ENCODE data around the gene NANOGP8.
"Not testable (repeated sequence)": the region's sequence is repeated elsewhere in the genome, so short reads cannot be mapped to it uniquely, and the experiment has no call there.

NANOGP8 gene

DNA sequence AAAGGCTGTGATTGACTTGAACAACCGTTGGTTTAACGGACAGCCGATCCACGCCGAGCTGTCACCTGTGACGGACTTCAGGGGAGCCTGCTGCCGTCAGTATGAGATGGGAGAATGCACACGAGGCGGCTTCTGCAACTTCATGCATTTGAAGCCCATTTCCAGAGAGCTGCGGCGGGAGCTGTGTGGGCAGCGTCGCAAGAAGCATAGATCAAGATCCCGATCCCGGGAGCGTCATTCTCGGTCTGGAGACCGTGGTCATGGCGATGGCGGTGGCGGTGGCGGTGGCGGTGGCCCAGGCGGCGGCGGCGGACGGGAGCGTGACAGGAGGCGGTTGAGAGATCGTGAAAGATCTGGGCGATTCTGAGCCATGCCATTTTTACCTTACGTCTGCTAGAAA, 7.8 kb upstream of the NANOGP8 start:
- no peak for DNase-seq

DNA sequence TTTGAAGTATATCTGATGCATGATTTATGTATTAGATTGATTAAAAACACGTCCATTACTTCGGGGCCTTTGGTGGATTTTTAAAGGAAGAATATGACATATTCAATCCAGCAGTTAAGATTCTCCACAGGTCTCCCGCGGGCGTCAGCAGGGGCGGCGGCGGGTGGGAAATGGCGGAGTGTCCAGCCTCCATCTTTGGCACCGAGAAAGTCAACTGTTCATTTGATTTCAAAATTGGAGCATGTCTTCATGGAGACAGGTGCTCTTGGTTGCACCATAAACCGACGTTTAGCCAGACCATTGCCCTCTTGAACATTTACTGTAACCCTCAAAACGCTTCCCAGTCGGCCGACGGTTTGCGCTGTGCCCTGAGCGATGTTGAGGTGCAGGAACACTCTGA, 7.2 kb upstream of the NANOGP8 start:
- no peak for DNase-seq

DNA sequence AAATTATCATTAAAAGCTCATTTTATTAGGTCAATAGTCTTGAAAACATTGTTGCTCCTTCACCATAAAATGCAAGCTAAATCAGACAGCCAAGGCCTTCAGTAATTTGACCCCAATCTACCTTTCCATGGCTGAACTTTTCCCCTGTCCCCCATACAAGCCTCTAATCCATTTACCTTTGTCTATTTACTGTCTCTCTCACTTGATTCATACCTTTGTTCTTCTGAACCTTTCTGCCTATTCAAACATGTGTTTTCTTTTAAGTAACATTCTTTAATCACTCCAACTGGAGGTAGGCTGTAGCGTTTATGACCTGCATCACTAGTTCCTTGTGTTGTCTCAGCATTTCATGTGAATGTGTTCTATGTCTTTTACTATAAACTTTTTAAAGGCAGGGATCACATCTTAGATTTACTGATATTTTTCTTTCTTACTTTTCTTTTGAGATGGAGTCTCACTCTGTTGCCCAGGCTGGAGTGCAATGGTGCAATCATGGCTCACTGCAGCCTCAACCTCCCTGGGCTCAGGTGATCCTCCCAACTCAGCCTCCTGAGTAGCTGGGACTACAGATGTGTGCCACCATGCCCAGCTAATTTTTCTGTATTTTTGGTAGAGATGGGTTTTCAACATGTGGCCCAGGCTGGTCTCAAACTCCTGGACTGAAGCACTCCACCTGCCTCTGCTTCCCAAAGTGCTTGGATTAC, 5.2 kb upstream of the NANOGP8 start:
- DNase-seq, result no peak

DNA sequence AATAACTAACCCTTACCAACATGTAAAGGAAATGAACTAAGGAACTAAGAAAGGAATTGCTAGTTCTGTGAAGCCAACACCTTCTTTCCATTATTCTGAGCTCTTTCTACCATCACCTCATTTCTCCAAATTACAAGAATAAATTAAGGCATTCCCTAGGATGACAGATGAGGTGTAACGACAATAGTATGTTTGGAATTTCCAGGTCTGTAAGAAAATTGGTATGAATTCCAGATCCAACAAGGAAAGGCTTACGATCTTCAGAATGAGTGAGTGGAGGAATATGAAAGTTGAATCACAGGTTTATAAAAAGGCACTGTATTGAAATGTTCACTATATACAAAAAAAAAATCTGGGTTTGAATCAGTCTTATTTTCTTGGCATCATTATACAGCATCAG, 4.5 kb upstream of the NANOGP8 start:
- DNase-seq, result no peak

DNA sequence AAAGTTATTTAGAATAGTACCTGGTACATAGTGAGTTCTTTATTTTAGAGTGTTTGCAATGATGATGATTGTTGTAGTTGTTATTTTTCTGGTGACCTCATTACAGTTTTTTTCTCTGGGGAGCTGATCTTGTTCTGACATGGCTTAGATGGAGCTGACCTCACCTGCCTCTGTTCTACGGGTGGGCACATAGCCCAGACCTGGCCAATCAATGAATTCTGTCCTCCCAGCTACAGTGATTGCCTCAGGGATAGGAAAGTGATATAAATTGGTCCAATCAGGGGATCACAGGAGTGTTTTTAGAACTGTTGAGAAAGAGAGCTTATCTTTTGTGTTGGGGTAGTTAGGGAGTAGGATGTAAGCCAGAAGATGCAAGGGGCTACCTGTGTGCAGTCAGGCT, 3.2 kb upstream of the NANOGP8 start:
- no peak for DNase-seq

DNA sequence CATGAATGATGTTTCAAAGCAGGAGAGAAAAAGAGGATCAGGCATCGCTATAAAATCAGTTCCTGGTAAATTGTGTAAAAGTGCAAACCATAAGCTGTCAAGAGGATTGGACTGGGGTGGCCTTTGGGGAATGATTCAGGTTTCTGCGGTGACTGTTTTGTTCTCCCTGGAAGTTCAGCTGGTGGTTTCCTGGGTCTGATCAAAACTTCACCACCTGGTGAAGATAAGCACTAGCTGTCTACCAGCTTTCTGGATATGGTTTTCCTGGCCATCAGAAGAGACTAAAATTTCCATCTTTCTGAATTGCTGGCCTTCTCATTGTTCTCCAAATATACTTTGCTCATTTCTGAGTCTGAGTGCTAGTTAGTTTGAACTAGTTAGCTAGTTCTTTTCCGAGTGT, 2.7 kb upstream of the NANOGP8 start:
- DNase-seq, result no peak

DNA sequence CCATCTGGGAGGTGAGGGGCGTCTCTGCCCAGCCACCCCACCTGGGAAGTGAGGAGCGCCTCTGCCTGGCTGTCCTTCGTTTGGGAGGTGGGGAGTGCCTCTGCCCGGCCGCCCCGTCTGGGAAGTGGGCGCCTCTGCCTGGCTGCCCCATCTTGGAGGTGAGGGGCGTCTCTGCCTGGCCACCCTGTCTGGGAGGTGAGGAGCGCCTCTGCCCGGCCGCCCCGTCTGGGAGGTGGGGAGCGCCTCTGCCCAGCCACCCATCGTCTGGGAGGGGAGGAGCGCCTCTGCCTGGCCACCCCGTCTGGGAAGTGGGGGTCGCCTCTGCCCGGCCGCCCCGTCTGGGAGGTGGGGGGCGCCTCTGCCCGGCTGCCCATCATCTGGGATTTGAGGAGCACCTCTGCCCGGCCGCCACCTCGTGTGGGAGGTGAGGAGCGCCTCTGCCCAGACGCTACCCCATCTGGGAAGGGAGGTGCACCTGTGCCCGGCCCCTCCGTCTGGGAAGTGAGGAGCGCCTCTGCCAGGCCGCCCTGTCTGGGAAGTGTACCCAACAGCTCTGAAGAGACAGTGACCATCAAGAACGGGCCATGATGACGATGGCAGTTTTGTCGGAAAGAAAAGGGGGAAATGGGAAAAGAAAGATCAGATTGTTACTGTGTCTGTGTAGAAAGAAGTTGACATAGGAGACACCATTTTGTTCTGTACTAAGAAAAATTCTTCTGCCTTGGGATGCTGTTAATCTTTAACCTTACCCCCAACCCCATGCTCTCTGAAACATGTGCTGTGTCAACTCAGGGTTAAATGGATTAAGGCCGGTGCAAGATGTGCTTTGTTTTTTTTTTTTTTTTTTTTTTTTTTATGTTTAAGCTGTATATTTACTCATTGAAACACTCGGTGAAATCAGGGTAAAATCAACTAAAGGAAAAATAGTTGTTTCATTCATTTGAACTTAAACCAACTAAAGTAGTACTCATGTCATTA, 2.4 kb downstream of the NANOGP8 start:
- not testable (repeated sequence) for DNase-seq

DNA sequence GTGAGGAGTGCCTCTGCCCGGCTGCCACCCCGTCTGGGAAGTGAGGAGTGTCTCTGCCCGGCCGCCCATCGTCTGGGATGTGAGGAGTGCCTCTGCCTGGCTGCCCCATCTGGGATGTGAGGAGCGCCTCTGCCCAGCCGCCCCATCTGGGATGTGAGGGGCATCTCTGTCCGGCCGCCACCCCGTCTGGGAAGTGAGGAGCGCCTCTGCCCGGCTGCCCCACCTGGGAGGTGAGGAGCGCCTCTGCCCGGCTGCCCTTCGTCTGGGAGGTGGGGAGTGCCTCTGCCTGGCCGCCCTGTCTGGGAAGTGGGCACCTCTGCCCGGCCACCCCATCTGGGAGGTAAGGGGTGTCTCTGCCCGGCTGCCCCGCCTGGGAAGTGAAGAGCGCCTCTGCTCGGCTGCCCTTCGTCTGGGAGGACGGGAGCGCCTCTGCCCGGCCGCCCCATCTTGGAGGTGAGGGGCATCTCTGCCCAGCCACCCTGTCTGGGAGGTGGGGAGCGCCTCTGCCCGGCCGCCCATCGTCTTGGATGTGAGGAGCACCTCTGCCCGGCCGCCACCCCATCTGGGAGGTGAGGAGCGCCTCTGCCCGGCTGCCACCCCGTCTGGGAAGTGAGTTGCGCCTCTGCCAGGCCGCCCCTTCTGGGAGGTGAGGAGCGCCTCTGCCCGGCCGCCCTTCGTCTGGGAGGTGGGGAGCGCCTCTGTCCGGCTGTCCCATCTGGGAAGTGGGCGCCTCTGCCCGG, 3.3 kb downstream of the NANOGP8 start:
- DNase-seq, result not testable (repeated sequence)

DNA sequence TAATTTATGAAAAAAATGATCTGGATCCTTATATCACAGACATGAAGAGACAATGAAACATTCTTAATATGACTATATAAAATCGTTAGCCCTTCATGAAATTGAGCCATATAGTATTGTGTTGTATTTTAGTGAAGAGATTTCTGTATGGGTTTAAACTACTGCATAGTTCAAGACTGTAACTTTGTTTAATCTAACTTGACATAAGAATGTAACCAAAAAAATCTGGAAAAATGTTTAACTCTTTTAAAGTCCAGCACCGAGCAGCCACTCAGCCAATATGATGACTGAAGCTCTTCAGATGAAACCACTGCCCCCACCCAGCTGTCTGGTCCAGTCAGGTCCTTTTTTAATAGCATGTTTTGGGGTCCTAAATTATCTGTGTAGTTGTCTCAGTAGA, 4.9 kb downstream of the NANOGP8 start:
- DNase-seq, result no peak

DNA sequence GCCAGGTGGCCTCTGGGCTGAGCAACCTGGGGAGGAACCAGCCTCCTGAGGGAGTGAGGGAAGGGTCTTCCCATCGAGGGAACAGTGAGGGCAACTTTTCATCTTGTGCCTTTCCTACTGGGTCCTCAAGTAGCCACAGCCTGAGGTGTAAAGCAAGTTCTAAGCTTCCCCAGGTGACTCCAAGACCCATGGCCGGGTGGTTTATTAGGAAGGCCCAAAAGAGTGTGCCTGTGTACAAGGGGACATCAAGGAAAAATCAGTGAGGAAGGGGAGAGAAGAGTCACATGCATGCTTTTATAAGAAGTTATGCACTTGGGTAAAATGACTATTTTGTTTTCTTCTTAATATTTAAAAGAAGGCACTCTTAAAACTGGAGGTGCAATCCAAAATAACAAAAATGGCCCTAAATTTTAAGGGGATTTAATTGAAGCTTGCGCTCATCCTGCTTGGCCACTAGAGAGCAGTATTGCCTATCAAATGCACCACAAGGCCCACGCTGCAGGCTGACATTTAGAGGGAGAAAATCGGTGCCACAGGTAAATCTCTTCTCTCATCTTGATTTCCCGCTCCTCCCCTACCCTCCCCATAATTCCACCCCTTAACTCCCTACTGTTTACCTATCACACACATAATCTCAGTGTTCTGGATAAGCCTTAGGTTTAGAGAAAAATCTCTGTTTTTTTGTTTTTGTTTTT, 6.7 kb downstream of the NANOGP8 start:
- DNase-seq, result peak; percentile 22 to 36

DNA sequence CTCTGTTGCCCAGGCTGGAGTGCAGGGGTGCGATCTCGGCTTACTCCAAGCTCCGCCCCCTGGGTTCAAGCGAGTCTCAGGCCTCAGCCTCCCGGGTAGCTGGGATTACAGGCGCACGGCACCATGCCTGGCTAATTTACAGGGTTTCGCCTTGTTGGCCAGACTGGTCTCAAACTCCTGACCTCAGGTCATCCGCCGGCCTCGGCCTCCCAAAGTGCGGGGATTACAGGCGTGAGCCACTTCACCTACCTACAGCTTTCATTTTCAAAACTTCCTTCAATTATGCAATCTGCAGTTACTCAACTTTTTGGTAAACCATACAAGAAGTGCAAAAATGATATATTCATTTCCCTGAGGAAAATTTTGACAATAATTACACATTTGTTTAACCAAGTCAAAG, 14.0 kb downstream of the NANOGP8 start:
- DNase-seq, result no peak

DNA sequence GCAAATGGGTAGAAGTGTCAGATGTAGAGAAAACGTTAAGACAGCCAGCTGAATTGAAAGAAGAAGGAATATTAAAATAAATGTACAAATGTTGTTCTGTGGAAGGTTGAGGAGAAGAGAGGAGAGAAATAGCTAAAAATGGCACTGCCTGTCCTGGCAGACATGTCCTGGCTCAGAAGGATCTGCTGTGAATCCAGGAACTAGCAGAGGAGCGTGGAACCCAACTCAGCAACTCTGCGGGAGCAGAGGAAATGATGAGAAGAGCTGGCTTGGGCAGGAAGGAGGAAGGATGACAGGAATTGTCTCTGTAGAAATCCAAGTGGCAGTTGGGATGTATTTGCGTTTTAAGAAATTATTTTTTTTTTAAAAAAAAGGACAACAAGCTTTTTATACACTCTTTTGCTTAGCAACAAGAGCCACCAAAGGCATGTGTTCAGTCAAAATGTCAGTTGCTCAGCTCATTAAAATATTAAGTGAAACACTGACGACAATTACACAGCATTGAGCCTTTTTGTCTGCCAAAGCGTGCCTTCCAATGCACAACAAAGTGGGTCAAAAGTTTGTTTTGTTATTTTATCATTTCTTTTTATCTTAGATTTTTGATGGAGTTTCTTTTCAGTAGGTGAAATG, 16.1 kb downstream of the NANOGP8 start:
- DNase-seq, result no peak

DNA sequence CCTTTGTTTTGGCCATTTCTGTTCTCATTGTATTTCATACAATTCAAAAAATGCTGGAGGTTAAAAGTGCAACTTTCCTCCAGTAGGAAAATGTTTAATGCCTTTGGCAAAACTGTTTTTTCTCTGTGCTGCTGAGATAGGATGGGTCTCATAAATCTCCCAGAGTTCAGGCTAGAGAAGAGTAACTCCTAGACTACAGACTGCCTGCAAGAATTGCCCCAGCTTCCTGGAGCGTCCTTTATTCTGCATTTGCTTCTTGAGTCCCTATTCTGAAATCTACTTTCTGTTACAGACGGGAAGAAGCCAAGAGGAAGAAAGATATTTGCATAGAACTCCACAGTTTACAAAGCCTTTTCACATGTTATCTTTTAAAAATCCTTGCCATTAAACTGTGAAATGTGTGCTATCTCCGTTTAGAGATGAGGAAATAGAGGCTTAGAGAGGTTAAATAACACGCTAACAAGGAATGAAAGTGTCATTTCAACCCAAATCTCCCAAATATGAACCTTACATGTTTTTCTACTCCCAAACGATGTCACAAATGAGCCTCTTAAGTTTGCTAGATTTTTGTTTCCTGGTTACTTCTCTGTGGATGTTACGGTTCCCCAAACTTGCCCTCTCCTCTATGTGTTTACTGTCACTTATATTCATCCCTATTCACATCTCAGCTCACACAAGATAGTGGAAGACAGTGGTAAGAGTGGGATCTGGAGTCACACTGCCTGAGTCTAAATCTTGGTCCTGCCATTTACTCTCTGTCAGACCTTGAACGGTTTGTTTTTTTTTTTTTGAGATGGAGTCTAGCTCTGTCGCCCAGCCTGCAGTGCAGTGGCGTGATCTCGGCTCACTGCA, 17.4 kb downstream of the NANOGP8 start:
- DNase-seq, result no peak

DNA sequence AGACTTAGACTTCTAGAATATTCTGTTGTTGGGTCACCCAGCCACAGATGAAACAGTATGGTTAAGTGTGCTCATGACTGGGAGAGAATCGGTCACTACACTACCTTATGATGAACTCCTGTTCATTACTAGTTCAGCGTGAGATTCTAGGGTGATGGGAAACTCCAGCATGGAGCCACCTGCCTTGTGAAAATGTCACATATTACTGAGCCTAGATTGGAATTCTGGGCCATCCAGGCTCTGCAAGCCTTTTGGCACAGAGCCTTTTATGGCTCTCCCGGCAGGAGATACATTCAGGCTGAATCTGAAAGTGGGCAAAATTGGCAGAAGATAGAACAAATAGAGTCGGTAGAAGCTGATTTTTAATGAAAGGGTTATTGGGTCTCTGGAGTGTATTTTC, 19.0 kb downstream of the NANOGP8 start:
- DNase-seq, result no peak

DNA sequence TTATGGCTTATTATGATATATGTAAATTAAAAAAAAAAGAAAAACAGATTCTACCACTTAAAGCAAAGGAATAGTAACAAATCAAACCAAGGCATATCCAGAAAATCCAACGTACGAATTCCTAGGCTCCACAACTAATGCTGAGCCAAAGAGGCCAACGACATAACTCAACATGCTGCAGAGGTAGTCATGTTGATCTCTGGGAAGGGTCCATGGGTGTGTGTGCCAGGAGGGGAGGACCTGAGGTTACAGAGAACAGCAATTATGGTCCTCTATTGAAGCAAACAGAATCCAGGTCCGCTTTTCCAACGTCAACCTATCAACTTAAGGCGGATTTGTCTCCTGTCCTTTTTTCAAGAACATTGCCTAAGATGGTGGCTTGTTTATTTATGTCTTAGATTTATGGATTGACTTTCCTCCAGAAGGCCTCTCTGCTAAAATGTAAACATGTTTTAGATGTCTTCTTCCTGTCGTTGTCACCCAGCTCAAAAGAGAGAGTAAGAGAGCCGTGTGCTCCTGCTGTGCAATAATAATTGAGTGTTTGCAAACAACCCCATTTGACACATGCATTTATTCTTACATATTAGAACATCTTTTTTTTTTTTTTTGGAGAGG, 20.4 kb downstream of the NANOGP8 start:
- no peak for DNase-seq

DNA sequence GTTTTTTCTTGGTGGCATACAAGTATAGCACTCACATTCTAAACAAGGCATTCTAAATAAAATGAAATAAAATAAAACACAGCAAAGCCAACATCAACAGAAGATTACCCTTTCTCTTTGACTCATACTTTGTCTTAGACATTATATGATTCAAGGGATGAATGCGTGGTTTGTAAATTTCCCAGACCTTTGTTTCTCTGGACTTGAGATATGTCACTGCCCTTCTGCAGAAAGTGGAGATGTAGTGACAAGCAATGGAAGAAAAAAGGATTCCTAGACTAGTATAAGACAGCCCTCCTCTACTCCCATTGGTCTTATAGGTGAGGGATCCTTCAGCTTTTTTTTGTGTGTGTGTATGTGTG, 22.4 kb downstream of the NANOGP8 start:
- no peak for DNase-seq

DNA sequence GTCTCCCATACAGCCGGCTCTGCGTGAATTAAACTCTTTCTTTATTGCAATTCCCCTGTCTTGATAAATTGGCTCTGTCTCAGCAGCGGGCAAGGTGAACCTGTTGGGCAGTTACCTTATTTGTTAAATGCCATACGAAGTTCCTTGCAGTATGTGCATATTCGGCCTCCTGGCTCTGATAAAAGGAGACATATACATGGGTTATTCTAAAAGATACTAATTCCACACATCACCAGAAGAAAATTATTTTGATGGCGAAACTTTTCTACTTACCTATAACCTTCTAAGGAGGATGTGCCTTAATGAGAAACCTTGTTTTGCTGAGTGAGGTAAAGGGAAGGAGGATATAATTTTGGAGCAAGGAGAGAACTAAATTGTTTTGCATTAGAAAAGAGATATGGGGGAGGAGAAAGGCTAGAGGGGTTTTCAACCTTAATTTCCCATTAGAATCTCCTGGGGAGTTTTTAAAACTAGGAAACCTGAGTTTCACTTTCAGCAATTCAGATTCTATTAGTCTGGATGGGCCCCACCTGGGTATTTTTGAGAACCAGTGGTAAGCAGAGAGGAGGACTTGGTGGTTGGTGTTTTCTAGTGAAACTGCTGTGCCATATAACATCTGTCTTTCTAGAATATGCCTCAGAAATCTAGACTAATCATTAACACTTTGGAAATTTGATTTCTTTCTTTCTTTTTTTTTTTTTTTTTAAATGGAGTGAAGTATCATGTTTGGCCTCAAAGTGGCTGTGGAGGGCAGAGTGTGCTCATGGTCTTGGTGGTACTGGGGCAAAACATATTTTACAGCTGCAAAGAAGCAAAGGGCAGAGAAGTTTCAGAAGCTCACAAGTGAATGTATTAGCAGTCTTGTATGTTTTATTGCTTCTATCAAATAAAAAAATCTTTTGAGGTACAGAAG, 23.0 kb downstream of the NANOGP8 start:
- no peak for DNase-seq

DNA sequence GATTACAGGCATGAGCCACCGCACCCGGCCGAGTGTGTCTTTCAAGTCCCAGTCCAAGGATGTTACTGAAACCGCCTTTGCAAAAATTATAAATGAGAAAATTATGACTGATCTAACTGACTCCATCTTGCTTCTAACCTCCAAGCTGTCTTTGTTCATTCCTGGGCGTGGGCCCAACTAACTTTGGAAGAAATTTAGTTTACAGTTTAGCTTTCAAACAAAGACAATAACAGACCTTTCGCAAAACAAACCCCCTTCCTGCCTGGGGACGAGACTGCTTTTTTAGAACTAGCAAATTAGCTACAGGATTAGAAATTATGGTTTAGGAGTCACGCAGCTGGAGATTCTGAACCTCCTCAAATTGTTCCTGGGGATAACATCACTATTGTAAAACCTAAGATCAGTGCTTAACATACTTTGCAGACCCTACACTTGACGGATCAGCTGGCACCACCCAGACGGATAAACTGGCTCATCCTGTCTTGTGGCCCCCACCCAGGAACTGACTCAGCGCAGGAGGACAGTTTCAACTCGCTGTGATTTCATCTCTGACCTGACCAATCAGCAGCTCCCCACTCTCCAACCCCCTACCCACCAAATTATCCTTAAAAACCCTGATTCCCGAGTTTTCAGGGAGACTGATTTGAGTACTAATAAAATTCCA, 23.8 kb downstream of the NANOGP8 start:
- DNase-seq, result no peak

DNA sequence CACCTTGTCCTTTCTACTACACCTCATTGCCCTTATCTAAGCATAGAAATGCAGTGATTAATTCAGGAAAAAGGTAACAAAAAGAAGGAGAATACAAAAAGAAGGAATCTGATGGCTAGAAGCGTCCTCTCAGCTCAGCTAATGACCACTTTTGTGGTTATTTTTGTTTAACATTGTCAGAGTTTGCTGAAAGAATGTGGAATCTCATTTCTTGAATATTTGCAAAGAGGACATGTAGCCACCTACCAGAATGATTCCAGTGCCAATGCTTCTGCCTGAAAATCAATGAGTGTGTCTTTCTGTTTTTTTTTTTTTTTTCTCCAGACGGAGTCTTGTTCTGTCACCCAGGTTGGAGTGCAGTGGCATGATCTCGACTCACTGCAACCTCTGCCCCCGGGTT, 24.5 kb downstream of the NANOGP8 start:
- DNase-seq, result no peak
